NB4 (cell line): Measurements from ENCODE around the gene COL5A1.
A peak's percentile ranks its signal among the peaks of the same experiment; 100 is the strongest.
"Not testable (repeated sequence)": the region's sequence is repeated elsewhere in the genome, so short reads cannot be mapped to it uniquely, and the experiment has no call there.

ENCODE experiments used
- DNase-seq: peaks from one replicate; pipeline ENCODE4 v3.0.0; 2010; ENCODE audit warnings: low read depth
- H3K4me3 ChIP-seq: one replicate; pipeline ENCODE4 v1.5.1; 2011; ENCODE audit warnings: mild to moderate bottlenecking, low read depth, low read length, moderate library complexity
- MYC ChIP-seq: IDR thresholded peaks from 2 replicates; pipeline ENCODE4 v1.6.1; 2011; ENCODE audit warnings: low read depth, low read length
- POLR2A ChIP-seq: IDR thresholded peaks from 2 replicates; pipeline ENCODE4 v1.6.1; 2011; ENCODE audit warnings: mild to moderate bottlenecking; ENCODE audit not compliant: insufficient read length; ENCODE audit errors: extremely low read depth
- TF ChIP-seq, protein P1 (sequence below): IDR thresholded peaks from 2 replicates; pipeline ENCODE4 v1.6.1; 2011; ENCODE audit warnings: low read depth, low read length
- TF ChIP-seq, protein P2 (sequence below): IDR thresholded peaks from one replicate; pipeline ENCODE4 v1.5.1; 2012; ENCODE audit warnings: low read depth, low read length

Gene COL5A1

DNA sequence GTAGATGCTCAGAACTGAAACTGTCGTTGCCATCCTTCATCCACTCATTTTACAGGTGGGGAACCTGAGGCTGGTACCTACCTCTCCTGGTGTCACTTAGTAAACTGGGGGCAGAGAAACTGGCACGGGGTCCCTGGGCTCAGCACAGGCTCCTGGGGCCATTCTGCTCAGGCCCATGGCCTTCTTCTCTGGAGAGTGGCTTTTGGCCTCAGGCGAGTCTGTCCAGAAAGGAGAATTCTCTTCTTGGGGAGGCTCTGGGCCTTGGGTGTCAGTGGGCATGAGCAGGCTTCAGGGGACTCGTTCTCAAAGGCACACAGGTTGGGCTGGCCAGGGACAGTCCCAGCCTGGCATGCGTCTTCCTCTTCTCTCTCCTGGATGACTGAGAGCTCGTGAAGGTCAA is 24.6 kb downstream of the COL5A1 start:
- no peak for DNase-seq
- no peak for TF ChIP-seq MYC
- TF ChIP-seq, protein P1, sequence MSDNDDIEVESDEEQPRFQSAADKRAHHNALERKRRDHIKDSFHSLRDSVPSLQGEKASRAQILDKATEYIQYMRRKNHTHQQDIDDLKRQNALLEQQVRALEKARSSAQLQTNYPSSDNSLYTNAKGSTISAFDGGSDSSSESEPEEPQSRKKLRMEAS: no peak
- TF ChIP-seq, protein P2, sequence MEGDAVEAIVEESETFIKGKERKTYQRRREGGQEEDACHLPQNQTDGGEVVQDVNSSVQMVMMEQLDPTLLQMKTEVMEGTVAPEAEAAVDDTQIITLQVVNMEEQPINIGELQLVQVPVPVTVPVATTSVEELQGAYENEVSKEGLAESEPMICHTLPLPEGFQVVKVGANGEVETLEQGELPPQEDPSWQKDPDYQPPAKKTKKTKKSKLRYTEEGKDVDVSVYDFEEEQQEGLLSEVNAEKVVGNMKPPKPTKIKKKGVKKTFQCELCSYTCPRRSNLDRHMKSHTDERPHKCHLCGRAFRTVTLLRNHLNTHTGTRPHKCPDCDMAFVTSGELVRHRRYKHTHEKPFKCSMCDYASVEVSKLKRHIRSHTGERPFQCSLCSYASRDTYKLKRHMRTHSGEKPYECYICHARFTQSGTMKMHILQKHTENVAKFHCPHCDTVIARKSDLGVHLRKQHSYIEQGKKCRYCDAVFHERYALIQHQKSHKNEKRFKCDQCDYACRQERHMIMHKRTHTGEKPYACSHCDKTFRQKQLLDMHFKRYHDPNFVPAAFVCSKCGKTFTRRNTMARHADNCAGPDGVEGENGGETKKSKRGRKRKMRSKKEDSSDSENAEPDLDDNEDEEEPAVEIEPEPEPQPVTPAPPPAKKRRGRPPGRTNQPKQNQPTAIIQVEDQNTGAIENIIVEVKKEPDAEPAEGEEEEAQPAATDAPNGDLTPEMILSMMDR: no peak
- TF ChIP-seq POLR2A: no peak
- H3K4me3 ChIP-seq: no peak overlapping the region

DNA sequence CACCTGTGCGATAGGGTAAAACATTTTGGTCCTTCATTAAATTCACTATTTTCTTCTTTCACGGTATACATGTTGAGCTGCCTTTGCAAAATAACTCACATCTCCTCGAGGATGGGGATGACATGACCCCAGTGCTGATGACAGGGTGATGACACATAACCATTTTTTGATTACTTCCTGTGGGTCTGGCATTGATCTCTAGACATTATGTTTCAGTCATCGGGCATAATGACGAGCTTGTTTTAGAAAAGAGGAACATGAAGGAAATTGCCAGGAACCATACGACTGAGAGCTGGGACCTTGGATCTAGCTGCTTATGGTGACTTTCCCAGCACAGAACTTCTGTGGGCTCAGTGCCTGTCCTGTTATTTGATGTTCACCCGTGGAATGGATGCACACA is 25.2 kb downstream of the COL5A1 start:
- H3K4me3 ChIP-seq: no peak overlapping the region
- TF ChIP-seq, protein P2: no peak
- TF ChIP-seq MYC (no peak), POLR2A (no peak)
- TF ChIP-seq, protein P1: no peak

DNA sequence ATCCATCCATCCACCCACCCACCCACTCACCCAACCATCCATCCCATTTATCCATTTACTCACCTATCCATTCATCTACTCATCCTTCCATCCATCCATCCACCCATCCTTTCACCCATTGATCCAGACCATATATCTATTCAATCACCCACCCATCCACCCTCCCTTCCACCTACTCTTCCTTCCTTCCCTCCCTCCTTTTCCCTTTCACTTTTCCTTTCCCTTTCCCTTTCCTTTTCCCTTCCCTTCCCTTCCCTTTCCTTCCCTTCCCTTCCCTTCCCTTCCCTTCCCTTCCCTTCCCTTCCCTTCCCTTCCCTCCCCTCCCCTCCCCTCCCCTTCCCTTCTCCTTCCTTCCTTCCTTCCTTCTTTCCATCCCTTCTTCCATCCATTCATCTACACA is 27.4 kb downstream of the COL5A1 start:
- DNase-seq, H3K4me3 ChIP-seq: not testable (repeated sequence)

More for the DNA sequence above, 25.2 kb downstream of the COL5A1 start:
- peak; percentile 49 for DNase-seq

DNA sequence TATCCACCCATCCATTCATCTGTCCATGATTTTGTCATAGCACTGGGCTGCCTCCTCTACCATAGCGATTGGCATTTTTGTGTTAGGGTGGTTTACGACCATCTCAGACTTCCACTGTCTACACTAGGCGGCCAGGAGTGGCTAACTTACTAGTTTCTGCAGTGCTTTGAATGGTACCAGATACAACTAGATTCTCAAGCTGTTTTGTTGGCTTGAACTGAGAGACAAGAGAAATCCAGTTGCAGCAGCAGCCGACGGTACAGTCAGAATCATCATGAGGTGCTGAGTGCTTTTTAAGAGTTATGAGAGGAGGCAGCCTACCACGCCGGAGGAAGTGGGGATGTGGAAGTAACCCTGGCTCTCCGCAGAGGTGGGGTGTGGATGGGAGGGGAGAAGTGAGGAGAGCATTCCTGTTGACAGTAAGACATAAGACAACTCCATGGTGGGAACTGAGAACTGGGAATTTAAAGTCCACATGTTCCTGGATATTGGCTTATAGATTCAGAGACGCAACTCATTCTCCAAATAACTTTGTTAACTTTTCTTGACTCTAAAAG is 27.9 kb downstream of the COL5A1 start:
- TF ChIP-seq, protein P2: no peak
- TF ChIP-seq, protein P1: no peak
- no peak for TF ChIP-seq MYC
- TF ChIP-seq POLR2A: no peak
- no peak for DNase-seq
- H3K4me3 ChIP-seq: no peak overlapping the region

DNA sequence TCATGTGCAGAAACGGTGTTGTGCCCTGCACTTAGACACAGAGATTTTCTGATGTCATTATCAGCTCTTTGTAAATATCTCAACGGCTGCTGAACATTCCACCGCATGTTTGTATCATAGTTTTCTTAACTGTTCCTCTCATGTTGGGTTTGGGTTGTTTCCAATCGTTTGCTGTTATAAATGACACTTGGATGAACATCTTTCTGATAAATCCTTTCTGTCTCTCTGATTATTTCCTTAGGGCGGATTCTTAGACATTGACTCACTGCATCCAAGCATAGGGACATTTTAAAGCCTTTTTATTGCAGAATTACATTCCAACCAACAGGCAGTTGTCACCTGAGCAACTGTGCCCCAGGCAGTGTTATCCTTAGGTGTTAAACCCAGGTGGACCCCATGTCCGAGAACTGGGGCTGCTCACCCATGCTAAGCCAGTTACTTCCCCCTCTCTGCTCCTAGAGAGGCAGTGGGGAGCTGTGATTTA is 28.5 kb downstream of the COL5A1 start:
- DNase-seq: no peak
- no peak overlapping the region for H3K4me3 ChIP-seq
- TF ChIP-seq, protein P1: no peak
- TF ChIP-seq, protein P2: no peak
- TF ChIP-seq MYC (no peak), POLR2A (no peak)

DNA sequence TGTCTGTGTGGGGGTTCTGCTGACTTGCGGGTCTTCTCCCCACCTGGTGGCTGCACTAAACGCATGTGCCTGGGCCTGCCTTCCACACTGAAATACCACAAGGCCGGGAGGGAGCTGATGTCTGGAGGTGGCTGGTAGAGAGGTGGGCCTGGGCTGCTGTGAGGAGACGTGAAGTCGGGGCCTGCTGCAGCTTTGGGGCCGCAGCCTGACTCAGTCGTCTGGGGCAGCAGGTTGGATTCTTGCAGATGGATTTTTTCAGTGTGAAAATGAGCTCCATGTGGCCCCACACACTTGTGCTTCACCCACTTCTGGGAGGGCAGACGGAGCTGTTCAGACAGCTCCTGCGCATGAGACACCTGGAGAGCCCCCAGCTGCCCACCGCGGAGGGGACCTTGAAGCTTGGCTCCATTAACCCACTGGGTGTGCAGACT is 29.3 kb downstream of the COL5A1 start:
- no peak for DNase-seq
- no peak overlapping the region for H3K4me3 ChIP-seq
- TF ChIP-seq POLR2A (no peak), MYC (no peak)
- TF ChIP-seq, protein P2: no peak
- TF ChIP-seq, protein P1: no peak
